Body of pancreas (tissue), 4 donors: ENCODE measurements around the gene DHCR7. TPM values are rescaled to one million over a fixed set of nuclear protein-coding genes. Genes with fewer than 3 reads are reported as not detected.

Experiments used
- ATAC-seq: fragments of 150-250 bp; one replicate; pipeline ENCODE4 v1.9.1; 2016
- DNase-seq, 4 donors: peaks; one replicate each; pipeline ENCODE4 v3.0.0-alpha.2; 2019
- H3K27ac ChIP-seq, 4 donors: fragments of 200-600 bp; sonication (generic); 1 replicate in 3 of 4; 2 replicates in 1 of 4; pipeline versions ENCODE4 v1.5.1 to v1.6.1; 2016 to 2019; ENCODE audit warnings: mild to moderate bottlenecking in 1 of 4, mixed read lengths in 1 of 4, moderate library complexity in 1 of 4
- H3K27me3 ChIP-seq, 2 donors: fragments of 200-600 bp; sonication (generic); one replicate each; pipeline ENCODE4 v1.6.0; 2016; ENCODE audit warnings: mild to moderate bottlenecking in 1 of 2
- H3K36me3 ChIP-seq, 2 donors: fragments of 200-600 bp; sonication (generic); replicated peaks in 1 of 2; 2 replicates each; pipeline ENCODE4 v1.5.1; 2016; ENCODE audit warnings: low read depth in 2 of 2; ENCODE audit not compliant: insufficient read depth in 1 of 2
- H3K4me1 ChIP-seq: fragments of 200-600 bp; sonication (generic); one replicate; pipeline ENCODE4 v1.6.0; 2016
- H3K4me3 ChIP-seq, 2 donors: fragments of 200-600 bp; sonication (generic); 1 replicate in 1 of 2; 2 replicates in 1 of 2; pipeline ENCODE4 v1.5.1; 2016 to 2019
- H3K9me3 ChIP-seq, 3 donors: fragments of 200-600 bp; sonication (generic); 1 replicate in 2 of 3; 2 replicates in 1 of 3; pipeline ENCODE4 v1.5.1; 2016
- CTCF ChIP-seq, 7 experiments: fragments of 450-650 bp in 4 of 7; fragments of 200-600 bp in 3 of 7; sonication (generic) in 3 of 7; IDR thresholded peaks; one replicate each; pipeline ENCODE4 v1.5.1; 2016 to 2019; ENCODE audit warnings: antibody characterized with exemption in 7 of 7
- POLR2A ChIP-seq, 3 donors: fragments of 450-650 bp; IDR thresholded peaks; one replicate each; pipeline ENCODE4 v1.6.1; 2016; ENCODE audit warnings: antibody characterized with exemption in 3 of 3, mild to moderate bottlenecking in 2 of 3
- whole genome bisulfite sequencing, 2 donors: methylation state at CpG; one replicate each; pipeline ENCODE4 v1.1.5; 2017; 5-methylcytosine and 5-hydroxymethylcytosine counted together
- intact Hi-C: fragments of 100-400 bp; cut with DNase I; formaldehyde crosslinking; loops from one replicate; pipeline ENCODE4 v1.15.1; 2023
- total RNA-seq, 2 donors: library from RNA; depleted of rRNA; stranded (reverse); fragments of >200 nt; gene quantifications; one replicate each; pipeline ENCODE4 v1.1.0, GENCODE V29; 2016

The DHCR7 gene
- total RNA-seq, 2 donors from 2014 or later = 15.8 to 16.2 TPM

- WGBS, 2 donors = 94 to 97% methylated on average over 17 to 21 of the region's 21 CpGs
- DNase-seq (no peak), ATAC-seq (no peak)
- TF ChIP-seq POLR2A (IDR thresholded peaks at IDR 0.05) = no peak
- TF ChIP-seq CTCF (IDR thresholded peaks at IDR 0.05) = no peak
- Histone ChIP-seq H3K27me3 (no peaks in the 10 kb centered on the region), H3K27ac (no peak overlapping the region), H3K4me1 (no peaks in the 10 kb centered on the region), H3K36me3 (peaks cover 0 to 26% of the 10 kb centered on the region in 2 donors), H3K4me3 (no peak overlapping the region), H3K9me3 (no peaks in the 10 kb centered on the region)
- intact Hi-C loops = no loop called here
These were observed 27.8 kb upstream of the DHCR7 start for GRCh38 chr11:71476031-71476430.

GRCh38 chr11:71474771-71475483 lies 26.7 kb upstream of the DHCR7 start:
- Histone ChIP-seq H3K4me3 (no peak overlapping the region), H3K27ac (no peak overlapping the region), H3K36me3 (peaks cover 0 to 26% of the 10 kb centered on the region in 2 donors), H3K9me3 (no peaks in the 10 kb centered on the region), H3K4me1 (no peaks in the 10 kb centered on the region), H3K27me3 (no peaks in the 10 kb centered on the region)
- ATAC-seq (no peak), DNase-seq (no peak)
- WGBS, 2 donors = 93 to 95% methylated on average over 12 to 25 of the region's 26 CpGs
- TF ChIP-seq CTCF (IDR thresholded peaks at IDR 0.05) = no peak
- TF ChIP-seq POLR2A (IDR thresholded peaks at IDR 0.05) = no peak
- intact Hi-C loops = no loop called here

- H3K27ac ChIP-seq = no peak overlapping the region
- H3K9me3 ChIP-seq = no peaks in the 10 kb centered on the region
- intact Hi-C loops = no loop called here
- H3K27me3 ChIP-seq = no peaks in the 10 kb centered on the region
- H3K36me3 ChIP-seq = peaks cover 0 to 26% of the 10 kb centered on the region in 2 donors
- 96 to 98% methylated on average over 19 of the region's 27 CpGs for whole genome bisulfite sequencing, 2 donors
- ATAC-seq (no peak), DNase-seq (no peak)
- TF ChIP-seq CTCF (IDR thresholded peaks at IDR 0.05) (no peak), POLR2A (IDR thresholded peaks at IDR 0.05) (no peak)
- no peak overlapping the region for H3K4me3 ChIP-seq
- H3K4me1 ChIP-seq = no peaks in the 10 kb centered on the region
These were observed 26.1 kb upstream of the DHCR7 start for GRCh38 chr11:71474141-71474770.

- Histone ChIP-seq H3K4me1 (no peaks in the 10 kb centered on the region), H3K27me3 (no peaks in the 10 kb centered on the region), H3K4me3 (no peak overlapping the region), H3K27ac (no peak overlapping the region), H3K9me3 (no peaks in the 10 kb centered on the region), H3K36me3 (peaks cover 0 to 26% of the 10 kb centered on the region in 2 donors)
- no peak for ATAC-seq
- 96% methylated on average over 14 of the region's 14 CpGs; no CpG with 5 or more reads in 1 of the 2 donors for WGBS, 2 donors
- TF ChIP-seq CTCF (IDR thresholded peaks at IDR 0.05) (no peak), POLR2A (IDR thresholded peaks at IDR 0.05) (no peak)
- no peak for DNase-seq
- intact Hi-C loops = no loop called here
These were observed 25.5 kb upstream of the DHCR7 start for GRCh38 chr11:71473793-71474080.
